Fibroblast of gingiva (primary cell): ENCODE data around the gene NREP.

Source experiments
- DNase-seq: peaks from one replicate; pipeline ENCODE4 v3.0.0-alpha.2; 2011; ENCODE audit warnings: low read depth

Gene NREP

DNA sequence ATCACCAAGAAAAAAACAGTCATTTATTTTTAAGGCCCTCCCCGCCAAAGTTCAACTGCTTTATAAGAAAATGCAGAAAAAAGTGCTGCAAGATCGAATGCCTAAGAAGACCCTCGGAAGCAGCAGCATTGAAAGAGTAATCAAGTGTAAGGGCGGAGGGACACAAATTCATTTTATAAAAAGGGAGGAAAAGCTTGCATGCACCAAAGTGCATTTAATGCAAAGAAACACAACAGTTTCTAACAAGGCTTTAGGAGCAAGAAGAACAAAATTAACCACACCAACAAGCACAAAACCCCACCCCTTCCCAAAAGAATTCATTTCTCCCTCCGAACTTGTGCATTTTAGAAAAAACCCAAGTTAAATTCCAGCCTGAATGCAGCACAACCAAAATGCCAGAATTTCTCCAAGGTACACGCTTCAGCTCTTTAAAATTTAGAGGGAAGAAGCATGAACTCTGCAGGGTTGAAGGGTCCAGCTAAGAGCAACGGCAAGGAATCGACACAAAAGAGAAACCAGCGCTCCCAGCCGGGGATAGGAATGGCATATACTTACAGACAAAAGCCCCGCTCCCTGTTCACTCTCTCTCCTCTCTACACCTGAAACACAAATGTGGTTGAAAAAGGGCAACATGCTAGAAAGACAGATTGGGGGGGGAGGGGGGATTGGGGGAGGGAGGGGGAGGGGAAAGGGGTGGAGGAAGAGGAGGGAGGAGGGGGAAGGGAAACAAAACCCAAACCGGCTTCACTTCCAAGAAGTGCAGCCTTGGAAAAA, at the start of gene NREP:
Gene NREP, minus strand, starts transcription at position 614 of the 774 bp plus-strand sequence. CDS start 1,422 bp downstream, outside the sequence.
- DNase-seq: no peak

DNA sequence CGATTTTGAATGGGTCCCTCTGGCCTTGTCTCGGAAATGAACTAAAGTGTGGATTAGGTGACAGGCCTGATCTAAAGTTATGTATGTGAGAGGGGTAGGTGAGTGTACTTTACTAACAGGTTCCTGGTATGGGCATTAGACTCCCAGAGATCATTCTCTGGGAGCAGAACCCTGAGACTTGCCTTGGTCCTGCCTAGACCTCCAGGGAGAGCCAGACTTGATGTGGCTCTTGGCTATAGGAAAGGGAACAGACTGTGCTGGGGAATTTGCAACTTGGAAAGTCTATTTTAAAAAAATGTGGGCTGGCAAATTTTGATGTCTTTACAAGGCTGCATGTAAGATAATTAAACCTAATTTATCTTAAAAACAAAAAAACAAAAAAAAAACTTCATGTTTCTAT, 49.8 kb upstream of the NREP start:
- DNase-seq: no peak

GRCh38 chr5:111806156-111806555, 49.2 kb upstream of the NREP start:
- no peak for DNase-seq

GRCh38 chr5:111805071-111805470, 48.1 kb upstream of the NREP start:
- no peak for DNase-seq

- DNase-seq: no peak
Measured at GRCh38 chr5:111800351-111800750, 43.4 kb upstream of the NREP start.

DNA sequence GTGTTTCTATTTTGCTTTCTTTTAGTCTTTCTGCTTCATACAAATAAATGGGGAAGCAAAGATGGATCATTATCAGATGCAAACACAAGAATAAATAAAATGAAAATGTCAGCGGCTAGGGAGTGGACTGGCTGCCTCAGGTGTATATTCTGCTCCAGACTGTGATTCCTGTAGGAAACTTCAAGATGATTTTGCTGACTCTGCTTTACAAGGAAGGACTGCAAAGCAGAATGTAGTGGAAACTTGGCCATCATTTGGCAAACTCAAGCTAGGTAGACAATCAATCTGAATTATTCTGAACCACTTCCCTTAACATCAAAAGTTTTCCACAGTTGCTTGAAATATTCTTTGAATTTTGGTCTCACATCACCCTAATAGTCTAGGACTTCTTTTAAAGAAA, 38.1 kb upstream of the NREP start:
- no peak for DNase-seq

GRCh38 chr5:111792471-111793058, 35.6 kb upstream of the NREP start:
- DNase-seq: peak; percentile 44

GRCh38 chr5:111790295-111790694, 33.3 kb upstream of the NREP start:
- DNase-seq: no peak

DNA sequence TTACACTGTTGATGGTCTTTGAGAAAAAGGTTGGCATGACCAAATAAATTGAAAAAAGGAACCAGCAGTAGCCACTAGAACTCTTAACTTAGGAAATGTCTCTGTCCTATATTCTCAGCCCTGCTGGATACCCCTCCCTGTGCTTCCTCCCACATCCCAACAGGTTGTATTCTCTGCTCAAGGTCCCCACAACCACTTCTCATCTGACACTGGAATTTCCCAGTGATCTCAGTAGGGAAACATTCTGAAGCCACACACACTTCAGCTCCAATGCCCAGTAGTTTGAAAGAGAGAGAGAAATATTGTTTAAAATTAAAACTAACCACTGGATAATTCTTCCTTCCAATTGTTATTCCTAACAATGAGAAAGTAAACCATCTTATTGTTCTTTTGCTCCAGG, 30.0 kb upstream of the NREP start:
- no peak for DNase-seq

DNA sequence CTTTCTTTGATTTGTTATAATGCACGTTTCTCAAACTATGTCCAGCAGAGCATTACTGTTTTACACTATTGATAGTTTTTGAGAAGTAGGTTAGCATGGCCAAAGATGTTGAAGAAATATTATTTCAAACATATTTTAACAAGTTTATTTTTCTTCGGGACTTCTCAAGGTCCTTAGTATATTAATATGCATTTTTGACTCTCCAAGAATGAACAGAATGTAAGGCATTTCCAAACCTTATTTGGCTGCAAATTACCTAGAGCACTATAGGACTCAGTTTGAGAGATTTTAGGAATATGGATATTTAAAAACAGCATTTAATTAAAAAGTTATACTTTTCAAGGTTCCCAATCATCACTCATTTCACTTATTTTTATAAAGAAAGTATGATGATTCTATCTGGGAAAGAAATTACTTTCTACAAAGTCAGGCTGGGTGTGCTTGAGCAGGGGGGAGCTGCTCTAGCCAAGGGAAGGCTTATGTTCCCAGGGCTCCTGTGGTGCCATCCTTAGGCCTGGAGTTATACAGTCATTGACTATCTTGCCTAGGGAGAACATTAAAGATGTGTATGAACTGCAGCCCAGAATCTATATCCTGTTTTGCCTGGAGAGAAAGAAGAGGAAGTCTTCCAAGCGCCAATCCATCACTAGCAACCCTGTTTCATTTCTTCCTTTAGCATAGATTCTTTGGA, 27.6 kb upstream of the NREP start:
- DNase-seq: no peak

DNA sequence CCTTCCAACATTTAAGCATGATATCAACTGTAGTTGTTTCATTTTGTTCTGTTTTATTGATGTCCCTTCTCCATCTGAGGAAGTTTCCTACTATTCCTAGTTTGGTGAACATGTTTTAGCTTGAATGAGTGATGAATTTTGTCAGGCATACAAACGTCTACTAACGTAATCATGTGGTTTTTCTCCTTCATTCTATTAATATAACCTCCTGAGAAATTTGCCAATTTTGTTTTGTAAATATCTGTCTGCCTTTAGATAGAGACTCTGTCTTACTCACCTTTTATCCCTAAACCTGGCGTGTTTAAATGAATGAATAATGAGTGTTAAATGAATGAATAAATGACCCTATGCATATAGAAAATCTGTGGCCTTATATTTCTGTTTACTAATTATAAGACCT, 26.5 kb upstream of the NREP start:
- DNase-seq: no peak

DNA sequence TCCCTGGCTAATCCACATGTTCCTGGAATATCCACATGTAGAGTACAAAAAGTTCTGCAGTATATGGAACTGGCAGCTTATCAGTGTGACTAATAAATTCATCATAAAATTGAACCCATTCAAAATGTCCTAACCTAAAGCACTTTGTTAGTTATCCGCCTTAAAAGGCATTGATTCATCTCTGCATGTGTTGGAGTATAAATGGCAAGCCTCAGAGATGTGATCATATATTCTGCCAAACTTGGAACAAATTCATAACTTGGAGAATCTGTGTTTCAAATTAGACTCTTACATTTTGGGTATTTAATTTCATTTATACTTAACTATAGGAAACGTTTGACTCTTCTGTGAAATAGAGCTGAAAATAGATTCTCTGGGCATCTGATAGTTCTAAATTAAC, 25.2 kb upstream of the NREP start:
- peak; percentile 55 for DNase-seq

- peak; percentile 53 for DNase-seq
Measured at GRCh38 chr5:111781200-111781599, 24.2 kb upstream of the NREP start.

DNA sequence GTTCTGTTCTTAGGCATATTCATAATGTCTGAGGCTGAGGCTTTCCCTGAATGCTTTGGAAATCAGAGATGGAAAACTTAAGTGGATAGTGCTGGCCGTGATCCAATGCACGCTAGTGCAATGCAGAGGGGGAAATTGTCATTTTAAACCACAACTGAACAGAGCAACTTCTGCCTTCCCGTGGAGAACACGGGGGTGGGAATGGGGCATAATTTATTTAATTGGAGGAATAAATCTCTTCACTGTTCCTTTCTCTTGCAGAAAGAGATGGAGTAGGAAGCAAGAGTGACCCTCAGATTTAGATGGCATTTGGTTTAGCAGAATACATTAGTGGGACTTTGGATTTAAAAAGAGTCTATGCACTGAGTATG, 22.9 kb upstream of the NREP start:
- DNase-seq: peak; percentile 19

DNA sequence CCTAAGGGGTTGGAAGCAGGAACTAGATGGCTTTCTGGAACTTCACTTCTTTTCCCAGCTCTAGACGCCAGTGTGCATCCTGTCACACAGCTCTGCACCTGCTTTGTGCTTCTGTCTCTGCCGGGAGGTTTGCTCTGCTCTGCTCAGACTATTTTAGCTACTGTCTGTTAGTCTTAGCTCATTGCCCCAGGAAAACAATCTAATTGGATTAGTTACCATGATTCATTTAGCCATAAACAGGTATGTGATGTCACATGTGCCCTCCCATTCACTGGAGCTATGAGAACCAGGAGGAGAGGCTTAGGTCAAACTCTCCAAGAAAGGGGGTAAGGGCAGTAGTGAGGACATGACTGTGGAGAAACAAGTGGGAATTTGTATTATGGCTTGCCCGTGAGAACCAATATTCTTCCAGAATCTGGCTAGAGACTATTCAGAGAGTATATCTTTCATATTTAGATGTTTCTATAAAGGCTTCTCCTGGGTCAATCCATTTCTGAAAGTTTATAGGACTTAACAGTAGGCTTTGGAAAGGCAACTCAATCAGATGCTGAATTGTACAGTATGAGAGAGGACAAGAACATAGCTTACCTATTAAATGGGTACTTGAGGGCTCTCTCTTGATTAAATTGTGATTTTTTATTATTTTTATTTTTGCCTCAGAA, 22.4 kb upstream of the NREP start:
- DNase-seq: no peak

- peak; percentile 27 for DNase-seq
Measured at GRCh38 chr5:111776913-111777781, 20.2 kb upstream of the NREP start.

DNA sequence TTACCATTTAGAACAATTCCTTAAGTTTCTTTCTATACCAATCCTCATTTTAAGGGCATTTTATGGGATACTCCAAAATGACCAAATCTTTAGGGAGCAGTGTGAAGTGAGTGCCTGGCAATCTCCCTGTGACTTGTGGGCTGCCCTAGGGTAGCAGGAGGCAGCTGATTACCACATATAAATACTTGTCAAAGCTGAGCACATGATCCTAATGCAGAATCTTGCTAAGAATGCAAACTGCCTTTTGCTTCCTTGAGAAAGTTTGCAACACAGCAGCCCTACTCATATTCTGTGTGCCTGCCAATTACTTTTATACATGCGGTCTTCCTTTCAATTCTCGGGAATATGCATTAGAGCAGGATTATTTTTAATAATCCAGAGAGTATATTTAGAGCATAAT, 18.2 kb upstream of the NREP start:
- DNase-seq: peak; percentile 77

DNA sequence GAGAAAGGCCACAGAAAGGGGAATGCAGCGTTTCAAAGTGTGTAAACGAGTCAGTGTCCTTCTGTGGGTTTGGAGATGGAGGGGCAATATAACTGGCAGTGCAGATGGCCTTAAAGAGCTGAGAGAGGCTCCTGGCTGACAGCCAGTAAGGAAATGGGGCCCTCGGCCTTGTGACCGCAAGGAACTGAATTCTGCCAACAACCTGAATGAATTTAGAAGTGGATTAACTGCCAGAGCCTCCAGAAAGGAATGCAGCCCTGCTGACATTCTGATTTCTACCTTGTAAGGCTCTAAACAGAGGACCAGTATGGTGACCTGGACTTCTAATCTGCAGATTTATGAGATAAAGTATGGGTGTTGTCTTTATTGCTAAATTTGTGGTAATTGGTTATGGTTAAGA, 17.5 kb upstream of the NREP start:
- DNase-seq: peak; percentile 11

- DNase-seq: no peak
Measured at GRCh38 chr5:111772456-111773122, 15.6 kb upstream of the NREP start.

DNA sequence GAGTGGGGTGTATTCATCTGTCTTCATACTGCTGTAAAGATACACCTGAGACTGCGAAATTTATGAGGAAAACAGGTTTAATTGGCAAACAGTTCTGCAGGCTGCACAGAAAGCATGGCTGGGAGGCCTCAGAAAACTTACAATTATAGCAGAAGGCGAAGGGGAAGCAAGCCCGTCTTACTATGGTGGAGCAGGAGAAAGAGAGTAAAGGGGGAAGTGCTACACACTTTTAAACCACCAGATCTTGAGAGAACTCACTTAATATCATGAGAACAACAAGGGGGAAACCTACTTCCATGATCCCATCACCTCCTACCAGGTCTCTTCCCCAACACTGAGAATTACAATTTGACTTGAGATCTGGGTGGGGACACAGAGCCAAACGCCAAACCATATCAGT, 12.5 kb upstream of the NREP start:
- DNase-seq: no peak
